SK-N-SH (cell line): ENCODE measurements around the gene DPEP3. TPM values are rescaled to one million over a fixed set of nuclear protein-coding genes. Genes with fewer than 3 reads are reported as not detected.

Experiments used
- CTCF ChIA-PET: fragments of 300-600, 350-600 bp; formaldehyde crosslinking; extraction: SDS; loops from one replicate; lab custom pipeline; 2021; lab: Yijun Ruan, JAX
- POLR2A ChIA-PET: fragments of 350-600 bp; sonication (Branson Sonifier 250); formaldehyde crosslinking; extraction: SDS; loops from one replicate; lab custom pipeline; 2020; ENCODE audit warnings: antibody characterized with exemption, inconsistent platforms; lab: Yijun Ruan, JAX
- DNase-seq: peaks from one replicate; pipeline ENCODE4 v3.0.0; 2012
- H2AFZ ChIP-seq: fragments of 200-600 bp; sonication (generic); 2 replicates; pipeline ENCODE4 v1.8.1; 2016; ENCODE audit warnings: antibody characterized with exemption, mild to moderate bottlenecking, low read depth
- H3F3A ChIP-seq: fragments of 200-600 bp; sonication (generic); replicated peaks from 2 replicates; pipeline ENCODE3; 2016; ENCODE audit warnings: antibody characterized with exemption, mild to moderate bottlenecking; ENCODE audit not compliant: insufficient read depth
- H3K27ac ChIP-seq, 2 experiments: fragments of 200-500 bp in 1 of 2; fragments of 200-600 bp in 1 of 2; sonication (Bioruptor generic) in 1 of 2; sonication (generic), shearing (Covaris generic) in 1 of 2; 2 replicates each; pipeline versions ENCODE4 v1.5.1 to v1.6.1; 2014 to 2016; ENCODE audit warnings: low read depth in 2 of 2, inconsistent platforms in 1 of 2, low read length in 1 of 2, mild to moderate bottlenecking in 1 of 2, mixed read lengths in 1 of 2
- H3K27me3 ChIP-seq: fragments of 200-600 bp; sonication (generic), shearing (Covaris generic); 2 replicates; pipeline ENCODE4 v1.6.1; 2016; ENCODE audit warnings: mixed run types; ENCODE audit not compliant: insufficient read depth
- H3K36me3 ChIP-seq, 2 experiments: fragments of 200-500 bp in 1 of 2; fragments of 200-600 bp in 1 of 2; sonication (Bioruptor generic) in 1 of 2; sonication (generic) in 1 of 2; replicated peaks in 1 of 2; 2 replicates each; pipeline versions ENCODE3 to v1.5.1; 2014 to 2016; ENCODE audit warnings: low read length in 1 of 2, mild to moderate bottlenecking in 1 of 2; ENCODE audit not compliant: insufficient read depth in 2 of 2, control insufficient read depth in 1 of 2
- H3K4me1 ChIP-seq, 2 experiments: fragments of 200-500 bp in 1 of 2; fragments of 200-600 bp in 1 of 2; sonication (Bioruptor generic) in 1 of 2; sonication (generic), shearing (Covaris generic) in 1 of 2; 2 replicates each; pipeline versions ENCODE4 v1.5.1 to v1.6.1; 2014 to 2016; ENCODE audit warnings: low read depth in 1 of 2, low read length in 1 of 2, mixed run types in 1 of 2; ENCODE audit not compliant: insufficient read depth in 2 of 2, control insufficient read depth in 1 of 2
- H3K4me2 ChIP-seq: fragments of 200-600 bp; sonication (generic), shearing (Covaris generic); 2 replicates; pipeline ENCODE4 v1.6.1; 2017; ENCODE audit warnings: mixed run types
- H3K4me3 ChIP-seq, 2 experiments: fragments of 200-500 bp in 1 of 2; fragments of 200-600 bp in 1 of 2; sonication (Bioruptor generic) in 1 of 2; sonication (generic), shearing (Covaris generic) in 1 of 2; 2 replicates each; pipeline versions ENCODE4 v1.5.1 to v1.8.1; 2014 to 2016; ENCODE audit warnings: low read depth in 2 of 2, inconsistent platforms in 1 of 2, low read length in 1 of 2, mild to moderate bottlenecking in 1 of 2, mixed read lengths in 1 of 2, moderate library complexity in 1 of 2
- H3K79me2 ChIP-seq: fragments of 200-600 bp; sonication (generic); 2 replicates; pipeline ENCODE4 v1.8.1; 2017; ENCODE audit warnings: mild to moderate bottlenecking; ENCODE audit not compliant: insufficient read depth
- H3K9ac ChIP-seq: fragments of 200-600 bp; sonication (generic); 2 replicates; pipeline ENCODE4 v1.6.1; 2017; ENCODE audit warnings: mixed run types
- H3K9me2 ChIP-seq: fragments of 200-600 bp; sonication (generic); 2 replicates; pipeline ENCODE4 v1.6.1; 2017; ENCODE audit warnings: mixed run types
- H3K9me3 ChIP-seq: fragments of 200-600 bp; sonication (generic); 2 replicates; pipeline ENCODE4 v1.6.1; 2017; ENCODE audit warnings: mixed run types, mild to moderate bottlenecking, moderate library complexity
- H4K20me1 ChIP-seq: fragments of 200-600 bp; sonication (generic); 2 replicates; pipeline ENCODE4 v1.6.1; 2017; ENCODE audit warnings: mild to moderate bottlenecking, mixed run types; ENCODE audit not compliant: insufficient read depth
- CHD2 ChIP-seq: fragments of 150-350 bp; IDR thresholded peaks from 2 replicates; pipeline ENCODE4 v1.6.1; 2018; ENCODE audit warnings: low read length; ENCODE audit not compliant: partially characterized antibody
- CTCF ChIP-seq: fragments of 200-600 bp; sonication (generic); IDR thresholded peaks from 2 replicates; pipeline ENCODE4 v1.6.1; 2017; ENCODE audit warnings: antibody characterized with exemption, mild to moderate bottlenecking, moderate library complexity
- EZH2phosphoT487 ChIP-seq: fragments of 200-600 bp; sonication (generic); IDR thresholded peaks from 2 replicates; pipeline ENCODE4 v1.6.1; 2017; ENCODE audit warnings: low read depth, mixed run types, mild to moderate bottlenecking, antibody characterized with exemption, moderate library complexity, borderline replicate concordance
- FOXJ3 ChIP-seq: sonication (generic); formaldehyde crosslinking; IDR thresholded peaks from 2 replicates; pipeline ENCODE4 v1.5.1; 2020; ENCODE audit warnings: mild to moderate bottlenecking, missing genetic modification reagents
- GABPA ChIP-seq: IDR thresholded peaks from 2 replicates; pipeline ENCODE4 v1.4.0; 2012; ENCODE audit warnings: low read depth, mild to moderate bottlenecking
- IRF3 ChIP-seq: fragments of 150-350 bp; IDR thresholded peaks from 2 replicates; pipeline ENCODE4 v1.6.1; 2016; ENCODE audit warnings: mild to moderate bottlenecking, low read depth, low read length
- MAX ChIP-seq: IDR thresholded peaks from 2 replicates; pipeline ENCODE4 v1.4.0; 2012; ENCODE audit warnings: low read depth
- MEF2A ChIP-seq: IDR thresholded peaks from 2 replicates; pipeline ENCODE4 v1.4.0; 2012; ENCODE audit warnings: low read depth, borderline replicate concordance
- NRF1 ChIP-seq: IDR thresholded peaks from 2 replicates; pipeline ENCODE4 v1.6.1; 2012; ENCODE audit warnings: low read depth, mild to moderate bottlenecking, low read length
- PBX3 ChIP-seq: IDR thresholded peaks from 2 replicates; pipeline ENCODE4; 2012
- RAD21 ChIP-seq: IDR thresholded peaks from 2 replicates; pipeline ENCODE4 v1.6.1; 2012; ENCODE audit warnings: mild to moderate bottlenecking, low read length
- RFX5 ChIP-seq: IDR thresholded peaks from 2 replicates; pipeline ENCODE4 v1.6.1; 2012; ENCODE audit warnings: mild to moderate bottlenecking, improper control_type of control experiment, low read length
- SIN3A ChIP-seq: IDR thresholded peaks from 2 replicates; pipeline ENCODE4 v1.6.1; 2012; ENCODE audit warnings: low read depth, mild to moderate bottlenecking, low read length, moderate library complexity, borderline replicate concordance
- SMC3 ChIP-seq: IDR thresholded peaks from 2 replicates; pipeline ENCODE4 v1.6.1; 2012; ENCODE audit warnings: low read depth, low read length, improper control_type of control experiment
- TAF1 ChIP-seq: IDR thresholded peaks from 2 replicates; pipeline ENCODE4 v1.6.1; 2012; ENCODE audit warnings: low read depth, mild to moderate bottlenecking, low read length, moderate library complexity, borderline replicate concordance
- TCF12 ChIP-seq: IDR thresholded peaks from 2 replicates; pipeline ENCODE4 v1.4.0; 2012
- TEAD4 ChIP-seq: IDR thresholded peaks from 2 replicates; pipeline ENCODE4 v1.4.0; 2012; ENCODE audit warnings: mild to moderate bottlenecking, borderline replicate concordance; ENCODE audit not compliant: insufficient read depth
- USF1 ChIP-seq: IDR thresholded peaks from 2 replicates; pipeline ENCODE4 v1.4.0; 2012; ENCODE audit warnings: low read depth, borderline replicate concordance
- USF2 ChIP-seq: fragments of 150-350 bp; IDR thresholded peaks from 2 replicates; pipeline ENCODE4 v1.6.1; 2017; ENCODE audit warnings: antibody characterized with exemption, low read length, low read depth, borderline replicate concordance
- YY1 ChIP-seq: IDR thresholded peaks from 2 replicates; pipeline ENCODE4 v1.4.0; 2012; ENCODE audit warnings: low read depth, mild to moderate bottlenecking
- ZBTB33 ChIP-seq: IDR thresholded peaks from 2 replicates; pipeline ENCODE4 v1.4.0; 2012; ENCODE audit warnings: low read depth, borderline replicate concordance
- WGBS: methylation state at CpG from one replicate; pipeline ENCODE4 v1.1.6; 2017; ENCODE audit warnings: low lambda C conversion rate; 5-methylcytosine and 5-hydroxymethylcytosine counted together
- polyA plus RNA-seq, 3 experiments: library from polyadenylated mRNA; depleted of rRNA; stranded (reverse); fragments of >200 nt; gene quantifications; 2 replicates each; pipeline ENCODE4 v1.2.3, GENCODE V29; 2012

Gene DPEP3
- polyA plus RNA-seq, 1 of the 3 experiments (the other 2 are of a cell fraction): not detected

GRCh38 chr16:68005786-68006286 lies 25.5 kb upstream of the DPEP3 start (continued):
- TF ChIP-seq GABPA: no peak
- no peak for TF ChIP-seq IRF3
- no peak for TF ChIP-seq MEF2A
- no peak for TF ChIP-seq SMC3
- TF ChIP-seq USF1: no peak
- TF ChIP-seq RAD21: no peak
- TF ChIP-seq TCF12: no peak
- TF ChIP-seq PBX3: no peak
- no peak for TF ChIP-seq CHD2
- TF ChIP-seq EZH2phosphoT487: no peak
- TF ChIP-seq YY1: no peak
- TF ChIP-seq NRF1: no peak
- no peak for TF ChIP-seq USF2

- Histone ChIP-seq H3K9ac (no peak overlapping the region), H3K9me2 (no peaks in the 10 kb centered on the region)
- TF ChIP-seq MAX (no peak), TEAD4 (no peak), ZBTB33 (no peak), TAF1 (no peak), RFX5 (no peak), NRF1 (no peak), FOXJ3 (no peak), CHD2 (no peak), MEF2A (no peak), SIN3A (no peak), CTCF (no peak)
- TF ChIP-seq, all 33 proteins: peak for 0
- CTCF ChIA-PET: interaction anchor here (1.0 to 2.6 kb wide), 4 partner anchors 11 to 79 kb away, joined by 3 to 14 read pairs (median 5); no protein-coding TSS in a partner anchor
- Histone ChIP-seq H3K27me3 (no peaks in the 10 kb centered on the region), H3K79me2 (no peaks in the 10 kb centered on the region), H3K36me3 (no peaks in the 10 kb centered on the region), H3K4me2 (no peak overlapping the region), H3K4me3 (no peak overlapping the region), H3K27ac (no peak overlapping the region), H3F3A (no peaks in the 10 kb centered on the region), H3K9me3 (no peaks in the 10 kb centered on the region), H2AFZ (no peak overlapping the region), H4K20me1 (no peaks in the 10 kb centered on the region), H3K4me1 (no peaks in the 10 kb centered on the region)
- POLR2A ChIA-PET: no interaction called here
- WGBS: 84% methylated on average over 9 of the region's 9 CpGs
- no peak for DNase-seq
Measured at GRCh38 chr16:68005211-68005610, 24.9 kb upstream of the DPEP3 start.
